ENCODE results near the gene KLHL7. TPM values are rescaled to one million over a fixed set of nuclear protein-coding genes. Genes with fewer than 3 reads are reported as not detected.

Gene KLHL7
- total RNA-seq, 1 experiment from 2014 or later = 33.8 TPM

GRCh38 chr7:23158546-23158945 lies 53.0 kb downstream of the KLHL7 start:
- ChIA-PET CTCF (interaction anchor here (0.5 to 0.6 kb wide), 4 partner anchors 29 to 229 kb away, joined by 3 to 17 read pairs (median 3); no protein-coding TSS in a partner anchor), POLR2A (no interaction called here)
- BruUV-seq (replicated peaks) = no TSS peak
- no peak overlapping the region for H3K27ac ChIP-seq (ENCODE audit: low read length)
- H3K4me1 ChIP-seq (ENCODE audit: control insufficient read depth, insufficient read depth, low read length) = no peaks in the 10 kb centered on the region
- intact Hi-C loops (cut with micrococcal nuclease; ENCODE audit: unreplicated experiment) = no loop called here
- in situ Hi-C loops (cut with HindIII; ENCODE audit: low pct_unique_long_range_greater_than_20kb, low sequenced_read_pairs) = no loop called here
- no peaks in the 10 kb centered on the region for H3K9me3 ChIP-seq (ENCODE audit: control insufficient read depth, insufficient read depth, low read depth, low read length)
- TF ChIP-seq POLR2AphosphoS5 (IDR thresholded peaks at IDR 0.05; ENCODE audit: low read depth, low read length) = no peak
- no peak for TF ChIP-seq TCF7L2 (IDR thresholded peaks at IDR 0.05; ENCODE audit: low read depth, low read length)
- no peak for TF ChIP-seq REST (IDR thresholded peaks at IDR 0.05; ENCODE audit: insufficient read depth in 1 of 2, low read depth in 2 of 2, low read length in 1 of 2)
- no peak for TF ChIP-seq SIN3A (IDR thresholded peaks at IDR 0.05; ENCODE audit: borderline replicate concordance, insufficient read depth, low read depth, low read length)
- TF ChIP-seq CTCF (IDR thresholded peaks at IDR 0.05) = no peak
- ATAC-seq (no peak), DNase-seq (ENCODE audit: low read depth, low spot score) (no peak)
- no peaks in the 10 kb centered on the region for H3K27me3 ChIP-seq (ENCODE audit: control insufficient read depth, insufficient read depth, low read length)
- no peaks in the 10 kb centered on the region for H3K36me3 ChIP-seq (ENCODE audit: control insufficient read depth, insufficient read depth, low read length)
- H3K4me3 ChIP-seq (ENCODE audit: low read depth in 2 of 2, low read length in 2 of 2) = no peak overlapping the region

- Histone ChIP-seq H3K27ac (ENCODE audit: low read length) (no peak overlapping the region), H3K9me3 (ENCODE audit: control insufficient read depth, insufficient read depth, low read depth, low read length) (no peaks in the 10 kb centered on the region), H3K4me3 (ENCODE audit: low read depth in 2 of 2, low read length in 2 of 2) (no peak overlapping the region), H3K4me1 (ENCODE audit: control insufficient read depth, insufficient read depth, low read length) (no peaks in the 10 kb centered on the region), H3K36me3 (ENCODE audit: control insufficient read depth, insufficient read depth, low read length) (no peaks in the 10 kb centered on the region), H3K27me3 (ENCODE audit: control insufficient read depth, insufficient read depth, low read length) (no peaks in the 10 kb centered on the region)
- intact Hi-C loops (cut with micrococcal nuclease; ENCODE audit: unreplicated experiment) = no loop called here
- in situ Hi-C loops (cut with HindIII; ENCODE audit: low pct_unique_long_range_greater_than_20kb, low sequenced_read_pairs) = no loop called here
- BruUV-seq (replicated peaks) = no TSS peak
- ChIA-PET CTCF (no interaction called here), POLR2A (no interaction called here)
- DNase-seq (ENCODE audit: low read depth, low spot score) (no peak), ATAC-seq (no peak)
- no peak for TF ChIP-seq CTCF (IDR thresholded peaks at IDR 0.05)
- TF ChIP-seq TCF7L2 (IDR thresholded peaks at IDR 0.05; ENCODE audit: low read depth, low read length) = no peak
- TF ChIP-seq SIN3A (IDR thresholded peaks at IDR 0.05; ENCODE audit: borderline replicate concordance, insufficient read depth, low read depth, low read length) = no peak
- TF ChIP-seq REST (IDR thresholded peaks at IDR 0.05; ENCODE audit: insufficient read depth in 1 of 2, low read depth in 2 of 2, low read length in 1 of 2) = no peak
- no peak for TF ChIP-seq POLR2AphosphoS5 (IDR thresholded peaks at IDR 0.05; ENCODE audit: low read depth, low read length)
Measured at GRCh38 chr7:23161482-23161881, 55.9 kb downstream of the KLHL7 start.
